Activated effector memory CD4-positive, alpha-beta T cell treated with Interleukin-2 at 50 U/mL for 16 hours (primary cell): ENCODE results near the gene CETP.
"Not testable (repeated sequence)": the region's sequence is repeated elsewhere in the genome, so short reads cannot be mapped to it uniquely, and the experiment has no call there.

Experiments
- DNase-seq: peaks from one replicate; pipeline ENCODE4 v3.0.0-alpha.2; 2020

Gene CETP

GRCh38 chr16:56961851-56962281 lies at the start of gene CETP:
Gene CETP, plus strand, starts transcription at chr16:56961950. Its CDS starts 30 bp downstream, at chr16:56961980.
- no peak for DNase-seq

GRCh38 chr16:56912746-56913708 lies 48.7 kb upstream of the CETP start:
- DNase-seq: no peak

- DNase-seq: no peak
Measured at GRCh38 chr16:56914896-56915295, 46.9 kb upstream of the CETP start.

GRCh38 chr16:56915336-56916119 lies 46.2 kb upstream of the CETP start:
- DNase-seq: no peak

GRCh38 chr16:56916571-56917403 lies 45.0 kb upstream of the CETP start:
- DNase-seq: peak; percentile 3

- DNase-seq: no peak
Measured at GRCh38 chr16:56918467-56919012, 43.2 kb upstream of the CETP start.

GRCh38 chr16:56919099-56919800 lies 42.5 kb upstream of the CETP start:
- DNase-seq: no peak

- DNase-seq: no peak
Measured at GRCh38 chr16:56921571-56921970, 40.2 kb upstream of the CETP start.

GRCh38 chr16:56923481-56924091 lies 38.2 kb upstream of the CETP start:
- no peak for DNase-seq

- DNase-seq: no peak
Measured at GRCh38 chr16:56927471-56927870, 34.3 kb upstream of the CETP start.

- DNase-seq: no peak
Measured at GRCh38 chr16:56929639-56930038, 32.1 kb upstream of the CETP start.

- DNase-seq: no peak
Measured at GRCh38 chr16:56930486-56931270, 31.1 kb upstream of the CETP start.

GRCh38 chr16:56931271-56931891 lies 30.4 kb upstream of the CETP start:
- no peak for DNase-seq

- DNase-seq: peak; percentile 99
Measured at GRCh38 chr16:56931892-56932720, 29.6 kb upstream of the CETP start, which contains the start of gene HERPUD1. Gene HERPUD1, plus strand, starts transcription at chr16:56932142. Its CDS starts 103 bp downstream, at chr16:56932245.

GRCh38 chr16:56932721-56933619 lies 28.8 kb upstream of the CETP start:
- no peak for DNase-seq

- no peak for DNase-seq
Measured at GRCh38 chr16:56933828-56934598, 27.7 kb upstream of the CETP start.

GRCh38 chr16:56934599-56935145 lies 27.1 kb upstream of the CETP start:
- DNase-seq: not testable (repeated sequence)
